ENCODE results near the gene UBXN6.

- TF ChIP-seq CTCF (IDR thresholded peaks at IDR 0.05 in 2 of 3, conservative IDR thresholded peaks at IDR 0.05 in 1 of 3; ENCODE audit: borderline replicate concordance in 1 of 3, insufficient read depth in 1 of 3, low read depth in 2 of 3, low read length in 2 of 3) (no peak), RAD21 (IDR thresholded peaks at IDR 0.05; ENCODE audit: low read depth) (no peak), EZH2 (IDR thresholded peaks at IDR 0.05) (no peak), ATF3 (IDR thresholded peaks at IDR 0.05) (no peak), ZNF274 (IDR thresholded peaks at IDR 0.05; ENCODE audit: low read depth, low read length) (no peak), EZH2phosphoT487 (IDR thresholded peaks at IDR 0.05; ENCODE audit: borderline replicate concordance) (no peak)
These were observed 48.3 kb downstream of the UBXN6 start for GRCh38 chr19:4409123-4409933.
